Urinary bladder (tissue), 4 donors: ENCODE data around the gene PGA5. TPM values are rescaled to one million over a fixed set of nuclear protein-coding genes. Genes with fewer than 3 reads are reported as not detected.

ENCODE experiments used
- DNase-seq: peaks from one replicate; pipeline ENCODE4 v3.0.0-alpha.2; 2015; ENCODE audit errors: extremely low spot score
- H3K27ac ChIP-seq: one replicate; pipeline ENCODE4 v1.5.1; 2013; ENCODE audit warnings: low read depth, mild to moderate bottlenecking, moderate library complexity
- H3K36me3 ChIP-seq: one replicate; pipeline ENCODE4 v1.6.1; 2013; ENCODE audit warnings: mild to moderate bottlenecking, moderate library complexity; ENCODE audit not compliant: insufficient read depth
- H3K4me1 ChIP-seq: one replicate; pipeline ENCODE4 v1.6.1; 2013; ENCODE audit warnings: mild to moderate bottlenecking, moderate library complexity; ENCODE audit not compliant: insufficient read depth
- H3K4me3 ChIP-seq: one replicate; pipeline ENCODE4 v1.5.1; 2013; ENCODE audit warnings: low read depth, low read length
- WGBS: extraction: QIAGEN DNeasy Blood & Tissue Kit; methylation state at CpG from one replicate; pipeline ENCODE4 v1.1.7; 2013; 5-methylcytosine and 5-hydroxymethylcytosine counted together
- polyA plus RNA-seq: library from polyadenylated mRNA; stranded (reverse); fragments of 200-250 nt; gene quantifications from one replicate; pipeline ENCODE4 v1.2.3, GENCODE V29; 2013
- total RNA-seq: library from RNA; depleted of rRNA; stranded (reverse); fragments of >200 nt; gene quantifications from one replicate; pipeline ENCODE4 v1.2.3, GENCODE V29; 2014
- donor health status: healthy with polysubstance abuse.
- donor health status: healthy.

Gene PGA5
- total and polyA plus RNA-seq, 2 donors: 0.38 to 0.69 TPM

GRCh38 chr11:61281581-61282250 is 40.7 kb downstream of the PGA5 start:
- DNase-seq: no peak

GRCh38 chr11:61283613-61284012 is 42.6 kb downstream of the PGA5 start:
- no peak for DNase-seq
- no peaks in the 10 kb centered on the region for H3K36me3 ChIP-seq
- WGBS: 96% methylated on average over 4 of the region's 4 CpGs
- no peak overlapping the region for H3K4me3 ChIP-seq
- no peaks in the 10 kb centered on the region for H3K4me1 ChIP-seq
- no peak overlapping the region for H3K27ac ChIP-seq

More at GRCh38 chr11:61281581-61282250, 40.7 kb downstream of the PGA5 start:
- Histone ChIP-seq H3K4me3 (peak overlapping the region; percentile 2), H3K27ac (no peak overlapping the region), H3K36me3 (no peaks in the 10 kb centered on the region), H3K4me1 (no peaks in the 10 kb centered on the region)
- WGBS: 44% methylated on average over 35 of the region's 35 CpGs

- no peak overlapping the region for H3K27ac ChIP-seq
- DNase-seq: no peak
- no peaks in the 10 kb centered on the region for H3K36me3 ChIP-seq
- no peak overlapping the region for H3K4me3 ChIP-seq
- H3K4me1 ChIP-seq: no peaks in the 10 kb centered on the region
- WGBS: 87% methylated on average over 14 of the region's 14 CpGs
Observed at GRCh38 chr11:61287338-61287977, 46.5 kb downstream of the PGA5 start.

- 86% methylated on average over 12 of the region's 12 CpGs for WGBS
- Histone ChIP-seq H3K4me1 (no peaks in the 10 kb centered on the region), H3K36me3 (no peaks in the 10 kb centered on the region), H3K4me3 (no peak overlapping the region), H3K27ac (no peak overlapping the region)
- no peak for DNase-seq
Observed at GRCh38 chr11:61290905-61291690, 50.1 kb downstream of the PGA5 start.

GRCh38 chr11:61292356-61292755 is 51.4 kb downstream of the PGA5 start:
- 93% methylated on average over 2 of the region's 2 CpGs for WGBS

GRCh38 chr11:61293867-61294716 is 53.1 kb downstream of the PGA5 start:
- no peak for DNase-seq
- H3K27ac ChIP-seq: no peak overlapping the region
- no peaks in the 10 kb centered on the region for H3K4me1 ChIP-seq
- no peaks in the 10 kb centered on the region for H3K36me3 ChIP-seq
- WGBS: 1% methylated on average over 60 of the region's 60 CpGs
- peak overlapping the region; percentile 41 for H3K4me3 ChIP-seq

More at GRCh38 chr11:61292356-61292755, 51.4 kb downstream of the PGA5 start:
- Histone ChIP-seq H3K4me3 (no peak overlapping the region), H3K27ac (no peak overlapping the region), H3K36me3 (no peaks in the 10 kb centered on the region), H3K4me1 (no peaks in the 10 kb centered on the region)
- no peak for DNase-seq

- Histone ChIP-seq H3K4me1 (no peaks in the 10 kb centered on the region), H3K27ac (no peak within 1 kb of the TSS), H3K4me3 (peak within 1 kb of the TSS; percentile 41), H3K36me3 (peaks cover 4% of the 10 kb centered on the region)
- no peak for DNase-seq
- WGBS: 2% methylated on average over 97 of the region's 97 CpGs
Observed at GRCh38 chr11:61294717-61295595, 54.0 kb downstream of the PGA5 start, which contains the start of gene VWCE. Gene VWCE (minus strand): TSS chr11:61295316. CDS start chr11:61295037, 279 bp downstream.

GRCh38 chr11:61295596-61295926 is 54.6 kb downstream of the PGA5 start:
- Histone ChIP-seq H3K4me3 (peak overlapping the region; percentile 41), H3K27ac (no peak overlapping the region)

GRCh38 chr11:61297341-61297740 is 56.4 kb downstream of the PGA5 start:
- no peaks in the 10 kb centered on the region for H3K4me1 ChIP-seq
- H3K27ac ChIP-seq: no peak overlapping the region
- 48% methylated on average over 1 of the region's 1 CpG for WGBS
- no peak overlapping the region for H3K4me3 ChIP-seq
- no peak for DNase-seq
- H3K36me3 ChIP-seq: peaks cover 10% of the 10 kb centered on the region

More at GRCh38 chr11:61295596-61295926, 54.6 kb downstream of the PGA5 start:
- DNase-seq: no peak
- H3K36me3 ChIP-seq: peaks cover 7% of the 10 kb centered on the region
- H3K4me1 ChIP-seq: no peaks in the 10 kb centered on the region
- 60% methylated on average over 12 of the region's 12 CpGs for WGBS

GRCh38 chr11:61297746-61298145 is 56.8 kb downstream of the PGA5 start:
- H3K4me3 ChIP-seq: no peak overlapping the region
- no peak overlapping the region for H3K27ac ChIP-seq
- H3K4me1 ChIP-seq: no peaks in the 10 kb centered on the region
- no peak for DNase-seq
- WGBS: 38% methylated on average over 5 of the region's 5 CpGs
- H3K36me3 ChIP-seq: peaks cover 12% of the 10 kb centered on the region

- no peaks in the 10 kb centered on the region for H3K4me1 ChIP-seq
- 80% methylated on average over 4 of the region's 4 CpGs for WGBS
- H3K4me3 ChIP-seq: no peak overlapping the region
- peaks cover 14% of the 10 kb centered on the region for H3K36me3 ChIP-seq
- DNase-seq: no peak
- H3K27ac ChIP-seq: no peak overlapping the region
Observed at GRCh38 chr11:61298663-61299244, 57.8 kb downstream of the PGA5 start.
